A549 treated with DMSO at 1 μM for 4 hours (cell line): Measurements from ENCODE around the gene PRIM1. TPM values are rescaled to one million over a fixed set of nuclear protein-coding genes. Genes with fewer than 3 reads are reported as not detected.

Source experiments
- total RNA-seq: library from RNA; stranded (reverse); fragments of 200-300 nt; extraction: Qiagen RNA extraction; gene quantifications from 5 replicates; pipeline ENCODE4 v1.2.3, GENCODE V29; 2022; ENCODE audit warnings: low read depth

The PRIM1 gene
- 26.8 to 32.0 TPM (median 27.6 TPM) in 5 replicates for total RNA-seq

GRCh38 chr12:56751712-56752598, at the start of gene PRIM1:
TSS of gene PRIM1 (minus strand) at chr12:56752323. CDS start at chr12:56752298, 25 bp downstream.

GRCh38 chr12:56724972-56725722, 27.0 kb downstream of the PRIM1 start, which contains the start of gene NACA:
TSS of gene NACA (minus strand) at chr12:56725299. CDS start at chr12:56724521, 778 bp downstream.

GRCh38 chr12:56688129-56688845, 63.8 kb downstream of the PRIM1 start, which contains the start of gene PTGES3:
TSS of gene PTGES3 (minus strand) at chr12:56688284. CDS start at chr12:56687999, 285 bp downstream.

Other genes with a start within 250 kb of the PRIM1 start
- gene RBMS2, start 230.5 kb downstream of the PRIM1 start, total RNA-seq, result 13.4 to 28.7 TPM (median 17.0 TPM) in 5 replicates
- gene BAZ2A, start 122.0 kb downstream of the PRIM1 start, total RNA-seq, result 35.5 to 48.2 TPM (median 45.8 TPM) in 5 replicates
- 826 to 929 TPM (median 883 TPM) in 5 replicates for gene ATP5F1B, start 106.3 kb downstream of the PRIM1 start, total RNA-seq
- 384 to 463 TPM (median 435 TPM) in 5 replicates for gene PTGES3, start 64.0 kb downstream of the PRIM1 start, total RNA-seq
- 1,463 to 1,776 TPM (median 1,523 TPM) in 5 replicates for gene NACA, start 27.0 kb downstream of the PRIM1 start, total RNA-seq
- 0.96 to 2.6 TPM (median 1.3 TPM) in 5 replicates for gene HSD17B6, start 11.0 kb upstream of the PRIM1 start, total RNA-seq
- gene SDR9C7, start 182.1 kb upstream of the PRIM1 start, total RNA-seq, result not detected in 5 replicates
- gene RDH16, start 205.3 kb upstream of the PRIM1 start, total RNA-seq, result 0.05 to 0.16 TPM (median 0.09 TPM) in 5 replicates